DND-41 (cell line): ENCODE data around the gene PALM.

Experiments
- ATAC-seq: fragments of 200-7000 bp; cut with Tn5 transposase; 3 replicates; pipeline ENCODE4 v1.9.1; 2021; ENCODE audit warnings: low read depth; ENCODE audit not compliant: insufficient read depth
- DNase-seq: peaks from one replicate; pipeline ENCODE4 v3.0.0-alpha.2; 2020
- H2AFZ ChIP-seq: 2 replicates; pipeline ENCODE4 v1.6.0; 2012; ENCODE audit warnings: low read depth, low read length
- H3K27ac ChIP-seq: 2 replicates; pipeline ENCODE4 v1.5.1; 2012; ENCODE audit warnings: low read length, inconsistent platforms
- H3K27me3 ChIP-seq: fragments of 200-600 bp; sonication (generic); 2 replicates; pipeline ENCODE4 v1.6.0; 2012; ENCODE audit warnings: low read length, mild to moderate bottlenecking, inconsistent platforms; ENCODE audit not compliant: insufficient read depth, poor library complexity
- H3K36me3 ChIP-seq: 2 replicates; pipeline ENCODE4 v1.5.1; 2012; ENCODE audit warnings: low read length, inconsistent platforms; ENCODE audit not compliant: insufficient read depth
- H3K4me1 ChIP-seq: 2 replicates; pipeline ENCODE4 v1.5.1; 2012; ENCODE audit warnings: mild to moderate bottlenecking, low read length; ENCODE audit not compliant: insufficient read depth
- H3K4me2 ChIP-seq: 2 replicates; pipeline ENCODE4 v1.6.0; 2012; ENCODE audit warnings: mild to moderate bottlenecking, moderate library complexity, low read length, inconsistent platforms; ENCODE audit not compliant: insufficient read depth
- H3K4me3 ChIP-seq, 2 experiments: fragments of 200-600 bp in 1 of 2; shearing (Covaris generic) in 1 of 2; 2 replicates each; pipeline ENCODE4 v1.5.1; 2012 to 2016; ENCODE audit warnings: inconsistent platforms in 2 of 2, low read length in 2 of 2, mild to moderate bottlenecking in 2 of 2, low read depth in 1 of 2, moderate library complexity in 1 of 2
- H3K79me2 ChIP-seq: 2 replicates; pipeline ENCODE4 v1.6.0; 2012; ENCODE audit warnings: low read length, inconsistent platforms; ENCODE audit not compliant: insufficient read depth
- H3K9ac ChIP-seq: 2 replicates; pipeline ENCODE4 v1.6.0; 2012; ENCODE audit warnings: low read depth, mild to moderate bottlenecking, inconsistent platforms, low read length, moderate library complexity
- H3K9me3 ChIP-seq: 2 replicates; pipeline ENCODE4 v1.5.1; 2012; ENCODE audit warnings: low read length, moderate library complexity, mild to moderate bottlenecking, inconsistent platforms; ENCODE audit not compliant: insufficient read depth, severe bottlenecking
- H4K20me1 ChIP-seq: 2 replicates; pipeline ENCODE4 v1.6.0; 2012; ENCODE audit warnings: low read length; ENCODE audit not compliant: insufficient read depth
- EZH2 ChIP-seq: IDR thresholded peaks from 3 replicates; pipeline ENCODE4 v1.6.1; 2012; ENCODE audit warnings: borderline replicate concordance, low read depth, mild to moderate bottlenecking, moderate library complexity, low read length, inconsistent platforms; ENCODE audit not compliant: severe bottlenecking
- TF ChIP-seq, protein P1 (sequence below): IDR thresholded peaks from 2 replicates; pipeline ENCODE4 v1.5.1; 2012; ENCODE audit warnings: borderline replicate concordance, low read length, moderate library complexity, mild to moderate bottlenecking; ENCODE audit not compliant: poor library complexity, severe bottlenecking; ENCODE audit errors: extremely low read depth

Gene PALM

DNA sequence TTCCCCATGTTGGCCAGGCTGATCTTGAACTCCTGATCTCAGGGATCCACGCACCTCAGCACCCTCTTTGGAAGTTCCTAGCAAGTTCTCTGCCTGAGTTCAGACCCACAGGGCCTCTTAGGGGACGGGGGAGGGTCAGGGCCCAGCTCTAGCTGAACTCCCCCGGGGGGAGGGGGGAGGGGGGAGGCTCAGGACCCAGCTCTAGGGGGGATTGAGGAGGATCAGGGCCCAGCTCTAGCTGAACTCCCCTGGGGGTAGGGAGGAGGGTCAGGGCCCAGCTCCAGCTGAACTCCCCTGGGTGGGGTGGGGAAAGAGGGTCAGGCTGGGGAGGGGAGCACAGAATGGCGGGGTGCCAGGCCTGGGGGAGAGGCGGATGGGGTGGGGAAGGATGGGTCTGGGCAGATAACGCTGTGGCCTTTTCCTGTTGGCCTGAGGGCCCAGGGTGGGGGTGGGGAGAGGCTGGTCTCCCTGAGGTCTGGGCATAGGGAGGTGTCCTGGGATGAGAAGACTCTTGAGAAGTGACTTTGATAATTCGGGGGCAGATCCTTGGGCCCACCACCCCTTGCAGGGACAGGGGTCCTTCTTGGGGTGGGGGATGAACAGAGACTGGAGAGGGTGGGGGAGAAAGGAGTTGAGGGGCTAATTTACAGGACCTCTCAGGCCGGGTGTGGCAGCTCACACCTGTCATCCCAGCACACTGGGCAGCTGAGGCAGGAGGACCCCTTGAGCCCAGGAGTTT lies 83.0 kb downstream of the PALM start:
- TF ChIP-seq, protein P1, sequence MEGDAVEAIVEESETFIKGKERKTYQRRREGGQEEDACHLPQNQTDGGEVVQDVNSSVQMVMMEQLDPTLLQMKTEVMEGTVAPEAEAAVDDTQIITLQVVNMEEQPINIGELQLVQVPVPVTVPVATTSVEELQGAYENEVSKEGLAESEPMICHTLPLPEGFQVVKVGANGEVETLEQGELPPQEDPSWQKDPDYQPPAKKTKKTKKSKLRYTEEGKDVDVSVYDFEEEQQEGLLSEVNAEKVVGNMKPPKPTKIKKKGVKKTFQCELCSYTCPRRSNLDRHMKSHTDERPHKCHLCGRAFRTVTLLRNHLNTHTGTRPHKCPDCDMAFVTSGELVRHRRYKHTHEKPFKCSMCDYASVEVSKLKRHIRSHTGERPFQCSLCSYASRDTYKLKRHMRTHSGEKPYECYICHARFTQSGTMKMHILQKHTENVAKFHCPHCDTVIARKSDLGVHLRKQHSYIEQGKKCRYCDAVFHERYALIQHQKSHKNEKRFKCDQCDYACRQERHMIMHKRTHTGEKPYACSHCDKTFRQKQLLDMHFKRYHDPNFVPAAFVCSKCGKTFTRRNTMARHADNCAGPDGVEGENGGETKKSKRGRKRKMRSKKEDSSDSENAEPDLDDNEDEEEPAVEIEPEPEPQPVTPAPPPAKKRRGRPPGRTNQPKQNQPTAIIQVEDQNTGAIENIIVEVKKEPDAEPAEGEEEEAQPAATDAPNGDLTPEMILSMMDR, result no peak
- TF ChIP-seq EZH2, result no peak
- no peaks in the 10 kb centered on the region for H3K9me3 ChIP-seq
- H3K4me2 ChIP-seq, result no peak overlapping the region
- no peak overlapping the region for H3K4me3 ChIP-seq
- H2AFZ ChIP-seq, result no peak overlapping the region
- peaks cover 11% of the 10 kb centered on the region for H3K79me2 ChIP-seq
- H3K4me1 ChIP-seq, result peaks cover 9% of the 10 kb centered on the region
- no peak overlapping the region for H3K27ac ChIP-seq
- H3K9ac ChIP-seq, result no peak overlapping the region
- H3K36me3 ChIP-seq, result no peaks in the 10 kb centered on the region; the same call in 1 of the 2 replicates
- H3K27me3 ChIP-seq, result no peaks in the 10 kb centered on the region
- ATAC-seq, result no peak
- DNase-seq, result no peak
- H4K20me1 ChIP-seq, result no peaks in the 10 kb centered on the region

DNA sequence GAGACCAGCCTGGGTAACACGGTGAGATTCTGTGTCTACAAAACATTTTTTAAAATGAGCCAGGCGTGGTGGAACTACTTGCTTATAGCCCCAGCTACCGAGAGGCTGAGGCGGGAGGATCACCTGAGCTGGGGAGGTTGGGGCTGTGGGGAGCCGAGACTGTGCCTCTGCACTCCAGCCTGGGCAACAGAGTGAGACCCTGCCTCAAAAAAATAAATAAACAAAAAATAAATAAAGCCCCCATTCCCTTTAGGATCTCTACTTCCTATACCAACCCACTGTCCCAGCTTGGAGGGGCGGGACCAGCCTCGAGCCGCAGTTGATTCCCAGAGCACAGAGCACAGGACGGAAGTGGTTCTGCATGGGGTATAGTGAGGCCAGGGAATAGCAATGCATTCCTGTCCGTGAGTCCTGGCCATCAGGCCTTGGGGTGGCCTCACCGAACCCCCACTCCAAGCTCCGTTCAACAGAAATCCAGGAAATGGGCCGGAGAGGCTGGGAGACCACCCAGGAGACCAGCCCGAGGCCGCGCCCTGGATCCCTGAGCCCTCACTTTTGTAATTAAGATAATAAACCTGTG lies 83.7 kb downstream of the PALM start:
- H3K27ac ChIP-seq, result no peak overlapping the region
- ATAC-seq (no peak), DNase-seq (no peak)
- no peaks in the 10 kb centered on the region for H3K27me3 ChIP-seq
- no peak overlapping the region for H3K4me2 ChIP-seq
- no peaks in the 10 kb centered on the region for H3K9me3 ChIP-seq
- no peak overlapping the region for H3K4me3 ChIP-seq
- H3K36me3 ChIP-seq, result no peaks in the 10 kb centered on the region; the same call in 1 of the 2 replicates
- peaks cover 9% of the 10 kb centered on the region for H3K4me1 ChIP-seq
- no peaks in the 10 kb centered on the region for H4K20me1 ChIP-seq
- no peak overlapping the region for H3K9ac ChIP-seq
- H2AFZ ChIP-seq, result no peak overlapping the region
- H3K79me2 ChIP-seq, result peaks cover 12% of the 10 kb centered on the region
- TF ChIP-seq, protein P1, result no peak
- no peak for TF ChIP-seq EZH2

DNA sequence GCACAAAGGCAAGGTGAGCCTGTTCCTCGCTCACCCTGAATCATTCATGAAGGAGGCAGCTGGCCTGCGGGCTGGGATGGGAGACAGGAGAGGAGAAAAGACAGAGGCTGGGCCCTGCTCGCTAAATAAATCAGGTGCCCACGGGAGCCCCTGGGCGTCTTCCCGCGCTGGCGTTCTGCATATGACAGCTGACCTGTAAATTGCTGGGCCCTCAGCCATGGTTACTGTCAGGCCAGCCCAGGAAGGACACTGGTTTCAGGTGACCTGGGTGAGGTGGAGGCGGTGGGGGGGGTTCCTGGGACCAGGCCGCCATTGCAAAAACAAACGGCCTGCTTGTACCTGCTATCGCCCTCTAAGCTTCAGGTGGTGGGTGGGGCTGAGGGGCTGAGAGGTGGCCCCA lies 85.1 kb downstream of the PALM start:
- no peak for DNase-seq
- ATAC-seq, result no peak
- Histone ChIP-seq H3K4me2 (no peak overlapping the region), H3K36me3 (peaks cover 10% of the 10 kb centered on the region), H3K27me3 (no peaks in the 10 kb centered on the region), H3K27ac (no peak overlapping the region), H3K9me3 (no peaks in the 10 kb centered on the region), H3K4me1 (peaks cover 13% of the 10 kb centered on the region), H3K9ac (no peak overlapping the region), H2AFZ (no peak overlapping the region), H3K79me2 (peaks cover 26% of the 10 kb centered on the region), H4K20me1 (peaks cover 9% of the 10 kb centered on the region), H3K4me3 (no peak overlapping the region)
- TF ChIP-seq EZH2, result no peak
- TF ChIP-seq, protein P1, result no peak
